H54 (cell line): Measurements from ENCODE around the gene ERC1.

Experiments used
- DNase-seq: peaks from one replicate; pipeline ENCODE4 v3.0.0; 2011; ENCODE audit warnings: low spot score, mixed read lengths; ENCODE audit not compliant: insufficient read length
- FAIRE-seq: peaks from 3 replicates; lab custom pipeline; 2011; peaks lifted over from hg19 to GRCh38; lab: Jason Lieb, UNC
- POLR2A ChIP-seq: IDR thresholded peaks from 2 replicates; pipeline ENCODE4 v1.6.1; 2011; ENCODE audit warnings: low read depth, mild to moderate bottlenecking, low read length

Gene ERC1

GRCh38 chr12:1262011-1262410 lies 271.0 kb downstream of the ERC1 start:
- FAIRE-seq: peak; percentile 86
- TF ChIP-seq POLR2A: no peak

GRCh38 chr12:1267243-1267642 lies 276.2 kb downstream of the ERC1 start:
- FAIRE-seq: no peak
- no peak for TF ChIP-seq POLR2A
- DNase-seq: no peak

More at GRCh38 chr12:1262011-1262410, 271.0 kb downstream of the ERC1 start:
- DNase-seq: no peak

- DNase-seq (no peak), FAIRE-seq (no peak)
- TF ChIP-seq POLR2A: no peak
Measured at GRCh38 chr12:1272142-1272541, 281.1 kb downstream of the ERC1 start.

- no peak for TF ChIP-seq POLR2A
- FAIRE-seq (no peak), DNase-seq (no peak)
Measured at GRCh38 chr12:1273051-1273450, 282.0 kb downstream of the ERC1 start.

- FAIRE-seq (peak; percentile 52), DNase-seq (no peak)
- no peak for TF ChIP-seq POLR2A
Measured at GRCh38 chr12:1277905-1278304, 286.9 kb downstream of the ERC1 start.

GRCh38 chr12:1279050-1279449 lies 288.0 kb downstream of the ERC1 start:
- no peak for TF ChIP-seq POLR2A
- DNase-seq: no peak
- peak; percentile 30 for FAIRE-seq

- TF ChIP-seq POLR2A: no peak
- FAIRE-seq (no peak), DNase-seq (no peak)
Measured at GRCh38 chr12:1280059-1280458, 289.0 kb downstream of the ERC1 start.

GRCh38 chr12:1281683-1282366 lies 290.8 kb downstream of the ERC1 start:
- FAIRE-seq (peak; percentile 94), DNase-seq (no peak)
- TF ChIP-seq POLR2A: no peak

GRCh38 chr12:1282670-1283315 lies 291.8 kb downstream of the ERC1 start:
- no peak for TF ChIP-seq POLR2A
- DNase-seq (no peak), FAIRE-seq (no peak)

GRCh38 chr12:1283316-1283715 lies 292.3 kb downstream of the ERC1 start:
- no peak for TF ChIP-seq POLR2A
- DNase-seq (no peak), FAIRE-seq (no peak)

GRCh38 chr12:1284611-1285010 lies 293.6 kb downstream of the ERC1 start:
- FAIRE-seq (no peak), DNase-seq (no peak)
- no peak for TF ChIP-seq POLR2A

- FAIRE-seq (no peak), DNase-seq (no peak)
- TF ChIP-seq POLR2A: no peak
Measured at GRCh38 chr12:1287446-1287975, 296.5 kb downstream of the ERC1 start.

GRCh38 chr12:1288333-1288732 lies 297.3 kb downstream of the ERC1 start:
- no peak for TF ChIP-seq POLR2A
- FAIRE-seq (no peak), DNase-seq (no peak)

- DNase-seq (no peak), FAIRE-seq (peak; percentile 53)
- no peak for TF ChIP-seq POLR2A
Measured at GRCh38 chr12:1289371-1290155, 298.5 kb downstream of the ERC1 start.

GRCh38 chr12:1290716-1291115 lies 299.7 kb downstream of the ERC1 start:
- DNase-seq: no peak
- no peak for TF ChIP-seq POLR2A
- FAIRE-seq: no peak
